Stimulated activated CD4-positive, alpha-beta T cell treated with anti-CD3 and anti-CD28 coated beads, Interleukin-2, amount 100 ng/mL, for 4 hours (primary cell): ENCODE measurements around the gene CLCA4.
"Not testable (repeated sequence)": the region's sequence is repeated elsewhere in the genome, so short reads cannot be mapped to it uniquely, and the experiment has no call there.

ENCODE experiments used
- DNase-seq: peaks from one replicate; pipeline ENCODE4 v3.0.0-alpha.2; 2020; ENCODE audit warnings: low read depth

The CLCA4 gene

DNA sequence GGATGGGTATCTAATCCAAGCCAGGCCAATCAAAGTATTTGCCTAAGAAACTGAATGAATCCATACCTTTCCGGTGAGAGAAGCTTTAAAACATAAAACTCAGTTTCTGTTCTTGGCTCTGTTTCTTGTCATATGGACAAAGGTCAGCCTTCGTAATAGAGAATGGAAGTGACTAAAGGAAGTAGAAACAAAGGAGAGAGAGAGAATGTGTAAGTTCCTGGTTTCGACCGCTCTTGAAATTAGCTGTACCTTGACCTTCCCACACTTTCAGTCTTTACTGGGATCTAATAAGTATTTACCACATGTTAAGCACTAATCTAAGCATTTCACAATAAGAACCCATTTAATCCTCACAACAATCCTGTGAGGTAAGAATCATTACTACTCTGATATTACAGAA, 19.6 kb upstream of the CLCA4 start:
- no peak for DNase-seq

- DNase-seq, result no peak
Observed at GRCh38 chr1:86530211-86530845, 16.6 kb upstream of the CLCA4 start.

DNA sequence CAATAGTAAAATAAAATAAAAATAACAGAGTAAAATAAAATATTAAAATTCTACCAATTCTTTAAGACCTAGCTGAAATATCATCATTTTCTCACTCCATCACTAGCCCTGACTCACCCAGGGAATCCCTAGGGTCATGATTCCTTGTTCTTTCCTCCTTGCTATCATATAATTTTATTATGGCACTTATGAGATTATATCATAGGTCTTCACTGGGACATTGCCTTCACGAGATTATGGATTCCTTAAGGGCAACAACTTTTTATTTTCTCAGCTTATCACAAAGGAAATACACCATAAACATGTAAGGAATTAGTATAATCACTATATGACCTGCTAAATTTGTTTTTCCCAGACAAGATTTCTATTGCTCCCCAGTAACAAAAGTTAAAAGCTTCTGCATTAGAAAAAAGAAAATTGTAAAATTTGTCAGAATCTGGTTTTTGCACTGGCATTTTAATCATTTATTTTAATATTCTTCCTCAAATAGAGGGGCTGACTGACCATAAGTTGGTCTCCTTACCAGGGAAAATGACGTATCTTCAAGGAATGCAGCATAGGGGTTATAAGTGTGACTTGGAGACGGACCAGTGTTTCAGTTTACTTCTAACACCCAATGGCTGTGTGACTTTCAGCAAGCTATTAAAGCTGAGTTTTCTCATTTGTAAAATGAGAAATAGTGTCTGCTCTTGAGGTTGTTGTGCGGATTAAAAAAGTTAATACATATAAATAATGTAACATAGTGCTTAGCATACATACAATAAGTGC, 8.8 kb upstream of the CLCA4 start:
- DNase-seq, result no peak

DNA sequence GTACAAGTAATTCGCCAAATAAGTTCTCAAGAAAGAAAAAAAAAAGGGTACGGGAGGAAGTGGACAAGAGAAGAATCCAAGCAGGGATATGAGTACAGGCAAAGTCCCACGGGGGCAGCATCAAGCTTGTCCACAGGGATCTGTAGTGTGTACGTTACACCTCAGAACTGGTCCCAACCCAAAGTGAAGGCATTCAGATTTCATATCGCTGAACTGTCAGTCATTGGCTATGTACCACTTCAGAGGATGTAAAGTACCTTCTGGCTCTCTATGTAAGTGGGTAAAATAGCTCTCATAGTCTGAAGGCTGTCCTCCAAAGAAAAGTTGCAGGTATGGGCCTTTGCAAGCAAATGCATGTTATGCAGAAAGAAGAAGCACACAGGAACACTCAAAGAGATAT, 8.1 kb upstream of the CLCA4 start:
- DNase-seq, result no peak

DNA sequence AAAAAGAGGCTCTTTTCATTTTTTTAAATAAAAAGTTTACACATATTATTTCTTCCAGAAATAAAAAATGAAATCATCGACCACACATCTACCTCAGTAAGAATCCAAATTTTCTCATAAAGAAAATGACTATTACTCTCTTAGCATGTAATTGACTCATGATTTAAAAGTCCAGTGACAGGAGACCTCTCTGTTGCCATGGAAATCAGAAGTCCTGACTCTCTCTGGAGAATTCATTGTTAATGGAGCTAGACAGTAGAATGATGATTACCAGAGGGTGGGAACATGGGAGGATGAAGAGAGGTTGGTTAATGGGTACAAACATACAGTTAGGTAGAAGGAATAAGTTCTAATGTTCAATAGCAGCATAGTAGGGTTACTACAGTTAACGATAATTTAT, 5.0 kb upstream of the CLCA4 start:
- no peak for DNase-seq

DNA sequence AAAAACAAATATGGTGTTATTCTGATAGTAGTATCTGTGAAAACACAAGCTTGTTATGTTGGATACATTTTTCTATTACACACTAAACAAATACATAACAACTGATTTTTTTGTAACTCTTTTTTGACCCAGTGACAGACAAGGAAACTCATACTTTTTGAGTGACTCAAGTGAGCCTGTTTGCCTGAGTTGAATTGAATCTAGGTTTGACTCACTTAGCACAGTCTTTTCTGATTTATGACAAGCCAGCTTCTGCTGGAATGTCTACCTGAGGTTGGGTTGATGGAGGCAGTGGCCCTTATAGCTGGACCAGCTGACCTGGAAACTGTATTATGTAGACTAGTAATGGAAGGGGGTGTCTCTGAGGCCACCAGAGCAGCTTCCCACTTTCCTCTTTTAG, 4.2 kb upstream of the CLCA4 start:
- no peak for DNase-seq

DNA sequence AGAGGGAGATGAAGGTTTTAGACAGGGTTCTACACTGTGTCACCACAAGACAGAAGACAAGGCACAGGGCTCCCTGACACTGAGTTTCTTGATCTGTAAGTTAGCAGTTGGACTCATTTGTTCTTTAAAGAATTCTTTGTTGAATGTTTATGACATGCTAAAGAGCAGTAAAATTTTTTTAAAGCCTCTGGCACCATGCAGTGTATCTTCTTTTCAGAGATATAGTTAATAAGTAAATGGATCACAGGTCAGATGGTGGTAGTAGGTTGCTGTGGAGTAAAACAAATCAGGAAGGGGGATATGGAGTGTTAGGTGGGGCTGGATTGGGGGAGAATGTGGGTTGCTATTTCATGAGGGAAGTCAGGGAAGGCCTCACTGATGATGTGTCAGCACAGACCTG, 2.0 kb downstream of the CLCA4 start:
- no peak for DNase-seq

GRCh38 chr1:86551305-86551704, 4.4 kb downstream of the CLCA4 start:
- DNase-seq, result no peak

GRCh38 chr1:86552376-86552775, 5.5 kb downstream of the CLCA4 start:
- DNase-seq, result no peak

- no peak for DNase-seq
Observed at GRCh38 chr1:86557739-86558138, 10.9 kb downstream of the CLCA4 start.

GRCh38 chr1:86563849-86564248, 17.0 kb downstream of the CLCA4 start:
- no peak for DNase-seq

DNA sequence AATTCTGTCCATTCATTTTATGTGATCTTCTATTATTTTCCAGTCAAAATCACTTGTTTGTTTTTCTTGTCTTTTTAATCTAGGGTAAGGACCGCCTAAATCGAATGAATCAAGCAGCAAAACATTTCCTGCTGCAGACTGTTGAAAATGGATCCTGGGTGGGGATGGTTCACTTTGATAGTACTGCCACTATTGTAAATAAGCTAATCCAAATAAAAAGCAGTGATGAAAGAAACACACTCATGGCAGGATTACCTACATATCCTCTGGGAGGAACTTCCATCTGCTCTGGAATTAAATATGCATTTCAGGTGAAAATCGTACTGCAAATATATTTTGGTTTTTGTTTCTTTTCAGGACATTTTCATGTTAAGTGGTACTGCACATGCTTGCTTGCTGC, 20.5 kb downstream of the CLCA4 start:
- no peak for DNase-seq

DNA sequence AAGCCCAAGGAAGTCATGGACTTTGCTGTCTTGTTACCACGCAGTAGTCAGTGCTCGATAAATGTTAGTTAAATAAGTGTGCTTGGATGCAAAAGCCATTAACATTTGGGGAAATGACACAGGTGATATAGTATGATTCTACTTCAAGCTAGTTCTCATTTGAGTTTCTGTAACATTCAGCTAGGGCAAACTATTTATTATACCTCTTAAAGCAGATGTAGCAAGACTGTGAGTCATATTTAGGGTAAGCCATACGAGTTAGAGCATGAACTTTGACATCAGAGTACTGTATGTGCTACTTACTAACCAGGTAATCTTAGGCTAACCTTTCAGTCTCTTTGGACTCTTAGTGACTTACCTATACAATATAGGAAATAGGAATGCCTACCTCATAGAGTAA, 21.0 kb downstream of the CLCA4 start:
- no peak for DNase-seq

DNA sequence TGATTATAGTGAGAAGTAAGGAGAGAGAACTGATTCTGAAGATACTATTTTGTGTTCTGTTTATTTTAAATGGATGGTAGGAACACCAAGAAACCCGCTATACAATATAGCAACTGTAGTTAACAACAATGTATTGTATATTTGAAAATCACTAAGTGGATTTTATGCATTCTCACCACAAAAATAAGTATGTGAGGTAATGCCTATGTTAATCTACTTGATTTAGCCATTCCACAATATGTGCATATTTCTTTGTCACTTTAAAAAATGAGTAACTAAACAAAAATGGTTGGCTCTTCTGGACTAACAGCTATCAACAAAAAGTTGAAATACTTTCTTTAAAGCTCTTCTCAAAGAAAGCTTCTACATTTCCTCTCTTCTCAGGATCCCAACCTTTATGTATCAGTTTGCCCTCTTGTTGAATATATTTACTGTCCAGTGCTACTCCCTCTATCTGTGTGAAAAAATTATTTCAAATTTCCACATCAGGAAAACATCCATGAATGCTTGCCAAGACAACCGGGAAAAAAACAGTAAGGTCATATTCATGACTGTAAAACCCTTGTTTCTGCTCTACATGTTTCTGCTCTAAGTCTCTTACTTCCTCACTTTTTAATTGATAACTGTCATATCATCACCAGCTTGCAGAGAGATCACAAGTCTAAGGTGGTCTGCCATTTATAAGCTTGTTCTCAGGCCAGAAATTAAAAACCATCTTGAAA, 27.0 kb downstream of the CLCA4 start:
- no peak for DNase-seq

- DNase-seq, result no peak
Observed at GRCh38 chr1:86581231-86581630, 34.4 kb downstream of the CLCA4 start.

DNA sequence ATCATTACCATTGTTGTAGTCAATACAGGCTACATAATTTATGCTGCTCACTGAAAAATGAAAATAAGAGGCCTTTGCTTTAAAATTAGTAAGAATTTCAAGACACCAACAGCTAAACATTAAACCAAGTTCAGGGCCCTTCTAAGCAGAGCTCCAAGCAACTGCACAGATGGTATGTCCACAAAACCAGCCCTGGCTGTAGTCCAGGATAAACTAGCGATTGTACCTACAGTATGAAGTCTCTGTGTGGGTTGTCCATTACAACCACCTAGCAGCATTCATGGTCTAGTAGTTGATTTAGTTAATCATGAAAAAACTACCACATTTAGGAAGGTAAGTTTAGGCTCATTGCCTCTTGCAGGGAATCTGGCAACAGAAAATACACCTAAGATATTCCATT, 35.3 kb downstream of the CLCA4 start:
- DNase-seq, result no peak

- no peak for DNase-seq
Observed at GRCh38 chr1:86583032-86583431, 36.2 kb downstream of the CLCA4 start.

DNA sequence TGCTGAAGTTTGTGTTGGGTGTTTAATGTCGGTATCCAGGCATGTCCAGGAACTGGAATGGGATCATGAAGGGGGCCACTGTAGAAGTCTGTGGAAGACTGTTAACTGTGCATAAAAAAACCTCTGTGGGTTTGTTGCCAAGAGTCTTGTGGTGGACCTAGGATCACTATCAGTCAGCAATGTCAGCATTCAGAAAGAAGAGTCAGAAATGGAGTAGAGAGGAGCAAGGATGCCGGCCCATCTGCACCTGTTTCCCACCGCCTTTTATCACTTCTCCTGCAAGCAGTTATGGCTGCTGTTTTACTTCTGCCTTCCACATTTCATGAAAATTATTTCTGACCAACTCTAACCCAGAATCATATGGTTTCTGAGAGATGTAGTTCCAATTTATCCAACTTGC, 36.7 kb downstream of the CLCA4 start:
- no peak for DNase-seq

- DNase-seq, result no peak
Observed at GRCh38 chr1:86594284-86594770, 47.4 kb downstream of the CLCA4 start.

- no peak for DNase-seq
Observed at GRCh38 chr1:86596224-86596623, 49.3 kb downstream of the CLCA4 start.

DNA sequence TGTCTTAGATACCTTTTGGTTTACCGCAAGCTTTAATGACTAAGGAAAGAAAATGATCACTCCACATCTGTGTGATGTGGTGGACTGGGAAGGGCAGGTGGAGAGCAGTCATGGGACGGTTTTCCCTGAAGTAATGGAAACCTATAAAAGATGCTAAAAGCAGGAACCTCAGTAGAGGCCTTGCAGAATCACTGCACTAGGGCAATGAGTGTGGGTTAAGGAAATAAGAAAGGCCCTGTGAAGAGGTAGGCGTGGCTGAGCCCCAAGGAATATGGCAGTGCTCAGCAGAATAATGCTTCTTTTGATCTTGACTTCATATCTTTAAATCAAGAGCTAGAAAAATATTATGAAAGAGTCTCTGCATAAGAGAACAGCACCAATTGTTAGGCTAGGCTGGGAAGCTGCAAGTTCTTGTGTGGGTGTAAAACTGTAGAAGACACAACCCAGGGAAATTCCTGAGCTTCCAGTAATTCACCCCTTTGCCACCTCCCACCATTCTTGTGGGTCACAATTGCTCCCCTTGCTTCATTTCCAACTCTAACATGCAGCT, 49.9 kb downstream of the CLCA4 start:
- no peak for DNase-seq

DNA sequence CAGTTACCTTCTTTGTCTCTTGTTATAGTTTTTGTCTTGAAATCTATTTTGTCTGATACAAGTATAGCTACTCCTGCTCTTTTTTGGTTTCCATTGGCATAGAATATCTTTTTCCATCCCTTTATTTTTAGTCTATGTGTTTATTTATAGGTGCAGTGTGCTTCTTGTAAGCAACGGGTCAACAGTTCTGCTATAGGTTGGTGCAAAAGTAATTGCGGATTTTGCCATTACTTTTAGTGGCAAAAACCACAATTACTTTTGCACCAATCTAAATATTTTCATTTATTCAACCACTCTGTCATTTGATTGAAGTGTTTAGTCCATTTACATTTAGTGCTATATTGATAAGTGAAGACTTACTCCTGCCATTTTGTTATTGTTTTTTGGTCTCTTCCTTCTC, 59.2 kb downstream of the CLCA4 start:
- DNase-seq, result not testable (repeated sequence)

DNA sequence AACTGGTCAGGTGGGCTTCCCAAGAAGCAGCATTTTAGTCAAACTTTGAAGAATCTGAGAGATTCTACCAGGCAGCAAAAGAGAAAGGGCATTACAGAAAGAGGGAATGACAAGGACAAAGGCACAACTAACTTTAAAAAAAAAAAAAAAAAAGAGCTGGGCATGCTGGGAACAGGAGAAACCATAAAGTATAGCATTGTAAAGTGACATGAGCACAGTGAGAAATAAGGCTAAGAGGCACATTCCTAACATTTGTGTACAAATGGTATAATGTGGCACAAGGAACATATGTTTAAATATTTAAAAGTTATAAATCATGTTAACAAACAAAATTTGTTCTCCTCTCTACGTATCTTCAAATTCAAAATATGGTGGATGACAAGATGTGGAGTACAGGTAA, 69.6 kb downstream of the CLCA4 start:
- DNase-seq, result no peak
